K562 (cell line): ENCODE measurements around the gene EME1. TPM values are rescaled to one million over a fixed set of nuclear protein-coding genes. Genes with fewer than 3 reads are reported as not detected.

Experiments
- CBFA2T2 ChIP-seq: fragments of 450-650 bp; conservative IDR thresholded peaks from 2 replicates; pipeline ENCODE4 v1.6.1; 2017; ENCODE audit warnings: mild to moderate bottlenecking
- DDX20 ChIP-seq: fragments of 450-650 bp; IDR thresholded peaks from 2 replicates; pipeline ENCODE4 v1.6.1; 2016; ENCODE audit warnings: missing genetic modification characterization, low read depth, mild to moderate bottlenecking, missing compliant biosample characterization, moderate library complexity
- FUS ChIP-seq: fragments of 200-400 bp; formaldehyde crosslinking; optimal IDR thresholded peaks from 2 replicates; pipeline ENCODE3; 2017; ENCODE audit warnings: low read depth, low read length
- KAT7 ChIP-seq: sonication (generic); formaldehyde crosslinking; IDR thresholded peaks from 2 replicates; pipeline ENCODE4 v1.8.0; 2022; ENCODE audit warnings: missing genetic modification reagents, mild to moderate bottlenecking, borderline replicate concordance
- MTA1 ChIP-seq: fragments of 450-650 bp; IDR thresholded peaks from 2 replicates; pipeline ENCODE4 v1.6.1; 2017; ENCODE audit warnings: borderline replicate concordance
- NFIX ChIP-seq: fragments of 250-450 bp; sonication (Bioruptor Pico); IDR thresholded peaks from 2 replicates; pipeline ENCODE4 v1.4.0; 2020; ENCODE audit warnings: low read depth, mild to moderate bottlenecking, moderate library complexity
- SRSF3 ChIP-seq: fragments of 200-400 bp; formaldehyde crosslinking; IDR thresholded peaks from 2 replicates; pipeline ENCODE4 v1.6.1; 2016; ENCODE audit warnings: mild to moderate bottlenecking, low read length, moderate library complexity; ENCODE audit not compliant: insufficient read depth
- TOE1 ChIP-seq, 2 experiments: fragments of 450-650 bp in 1 of 2; sonication (generic) in 1 of 2; formaldehyde crosslinking in 1 of 2; IDR thresholded peaks; 2 replicates each; pipeline versions ENCODE4 v1.7.1 to v1.8.0; 2016 to 2022; ENCODE audit warnings: borderline replicate concordance in 2 of 2, mild to moderate bottlenecking in 2 of 2, antibody characterized with exemption in 1 of 2, inconsistent platforms in 1 of 2, low read depth in 1 of 2, missing genetic modification reagents in 1 of 2, moderate library complexity in 1 of 2
- ZNF584 ChIP-seq: fragments of 200-800 bp; sonication (Bioruptor generic); IDR thresholded peaks from 2 replicates; pipeline ENCODE4 v1.6.1; 2016; ENCODE audit warnings: low read depth, mild to moderate bottlenecking, missing genetic modification characterization, missing compliant biosample characterization
- polyA plus RNA-seq, 8 experiments: library from polyadenylated mRNA; depleted of rRNA in 4 of 8; stranded (reverse) in 5 of 8; unstranded in 3 of 8; fragments of >200 nt; fragmentation: Nextera tagmentation in 2 of 8; fragmentation: Illumina TruSeq in 1 of 8; extraction: Ambion mirVana in 2 of 8; extraction: Trizol in 1 of 8; gene quantifications; 2 replicates each; pipeline versions ENCODE4 v1.2.1 to v1.2.3, GENCODE V29; 2011 to 2014; ENCODE audit warnings: inconsistent platforms in 1 of 8, missing spikeins in 1 of 8
- total RNA-seq, 7 experiments: library from RNA; depleted of rRNA in 6 of 7; stranded (reverse); fragments of >200 nt in 6 of 7; fragmentation: Illumina TruSeq in 2 of 7; extraction: Trizol in 2 of 7; gene quantifications; 2 replicates each; pipeline versions ENCODE4 v1.2.1 to v1.2.3, GENCODE V29; 2011 to 2021; ENCODE audit warnings: low replicate concordance in 1 of 7
- TF ChIP-seq, protein P1 (sequence below): fragments of 200-800 bp; sonication (Bioruptor generic); IDR thresholded peaks from 2 replicates; pipeline ENCODE4 v1.6.1; 2017; ENCODE audit warnings: missing genetic modification characterization, missing compliant biosample characterization
- TF ChIP-seq, protein P2 (sequence below): fragments of 450-650 bp; IDR thresholded peaks from 2 replicates; pipeline ENCODE4 v1.6.1; 2016
- TF ChIP-seq, protein P3 (sequence below): fragments of 250-450 bp; sonication (Bioruptor Pico); IDR thresholded peaks from 2 replicates; pipeline ENCODE4 v1.4.0; 2020
- TF ChIP-seq, protein P4 (sequence below), 2 experiments: fragments of 450-650 bp; IDR thresholded peaks; 2 replicates each; pipeline ENCODE4 v1.6.1; 2018; ENCODE audit warnings: mild to moderate bottlenecking in 2 of 2, low read depth in 1 of 2; ENCODE audit not compliant: partially characterized antibody in 2 of 2

EME1 gene
- total and polyA plus RNA-seq, 9 of the 15 experiments (the other 6 are each of a cell fraction or from before 2014, with no cell fraction given): 14.6 to 44.1 (median 24.0) TPM

DNA sequence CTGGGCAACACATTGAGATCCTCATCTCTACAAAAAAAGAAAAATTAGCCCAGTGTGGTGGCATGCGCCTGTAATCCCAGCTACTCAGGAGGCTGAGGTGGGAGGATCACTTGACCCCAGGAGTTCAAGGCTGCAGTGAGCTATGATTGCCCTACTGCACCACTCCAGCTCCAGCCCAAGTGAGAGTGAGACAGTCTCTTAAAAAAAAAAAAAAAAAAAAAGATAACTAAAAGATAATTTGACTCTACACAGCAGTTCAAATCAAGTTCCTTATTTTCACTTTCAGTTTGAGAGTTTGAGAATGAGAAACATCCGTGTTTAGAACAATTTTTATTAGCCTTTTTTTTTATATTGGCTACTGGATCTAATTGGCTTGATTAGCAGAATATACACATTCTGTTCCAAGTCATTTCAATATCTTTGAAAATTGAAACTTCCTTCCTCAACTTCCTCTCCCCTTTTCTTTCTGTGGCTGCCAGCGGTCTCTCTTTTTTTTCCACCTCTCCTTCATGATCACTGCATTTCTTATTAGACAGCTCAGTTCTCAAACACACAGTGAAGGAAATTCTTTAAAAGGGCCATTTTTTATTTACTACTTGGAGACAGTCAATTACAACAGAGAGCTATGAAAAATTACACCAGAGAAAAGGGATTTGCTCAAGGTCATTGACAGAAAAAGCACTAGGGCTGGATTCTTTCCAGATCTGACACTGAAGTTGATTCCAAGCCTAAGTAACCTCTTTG is 48.5 kb downstream of the EME1 start (continued):
- no peak for TF ChIP-seq NFIX (CRISPR knock-in tag)
- TF ChIP-seq KAT7 (CRISPR knock-in tag): no peak
- TF ChIP-seq, protein P1, sequence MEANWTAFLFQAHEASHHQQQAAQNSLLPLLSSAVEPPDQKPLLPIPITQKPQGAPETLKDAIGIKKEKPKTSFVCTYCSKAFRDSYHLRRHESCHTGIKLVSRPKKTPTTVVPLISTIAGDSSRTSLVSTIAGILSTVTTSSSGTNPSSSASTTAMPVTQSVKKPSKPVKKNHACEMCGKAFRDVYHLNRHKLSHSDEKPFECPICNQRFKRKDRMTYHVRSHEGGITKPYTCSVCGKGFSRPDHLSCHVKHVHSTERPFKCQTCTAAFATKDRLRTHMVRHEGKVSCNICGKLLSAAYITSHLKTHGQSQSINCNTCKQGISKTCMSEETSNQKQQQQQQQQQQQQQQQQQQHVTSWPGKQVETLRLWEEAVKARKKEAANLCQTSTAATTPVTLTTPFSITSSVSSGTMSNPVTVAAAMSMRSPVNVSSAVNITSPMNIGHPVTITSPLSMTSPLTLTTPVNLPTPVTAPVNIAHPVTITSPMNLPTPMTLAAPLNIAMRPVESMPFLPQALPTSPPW (CRISPR knock-in tag): no peak
- no peak for TF ChIP-seq FUS
- TF ChIP-seq SRSF3: no peak
- TF ChIP-seq DDX20 (tag): no peak
- TF ChIP-seq CBFA2T2: no peak
- no peak for TF ChIP-seq TOE1 (IDR thresholded peaks at IDR 0.05; ENCODE audit: borderline replicate concordance)
- no peak for TF ChIP-seq TOE1 (CRISPR knock-in tag; IDR thresholded peaks at IDR 0.05; ENCODE audit: borderline replicate concordance, low read depth)
- TF ChIP-seq MTA1: no peak
- TF ChIP-seq, protein P2, sequence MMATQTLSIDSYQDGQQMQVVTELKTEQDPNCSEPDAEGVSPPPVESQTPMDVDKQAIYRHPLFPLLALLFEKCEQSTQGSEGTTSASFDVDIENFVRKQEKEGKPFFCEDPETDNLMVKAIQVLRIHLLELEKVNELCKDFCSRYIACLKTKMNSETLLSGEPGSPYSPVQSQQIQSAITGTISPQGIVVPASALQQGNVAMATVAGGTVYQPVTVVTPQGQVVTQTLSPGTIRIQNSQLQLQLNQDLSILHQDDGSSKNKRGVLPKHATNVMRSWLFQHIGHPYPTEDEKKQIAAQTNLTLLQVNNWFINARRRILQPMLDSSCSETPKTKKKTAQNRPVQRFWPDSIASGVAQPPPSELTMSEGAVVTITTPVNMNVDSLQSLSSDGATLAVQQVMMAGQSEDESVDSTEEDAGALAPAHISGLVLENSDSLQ: no peak
- TF ChIP-seq, protein P3, sequence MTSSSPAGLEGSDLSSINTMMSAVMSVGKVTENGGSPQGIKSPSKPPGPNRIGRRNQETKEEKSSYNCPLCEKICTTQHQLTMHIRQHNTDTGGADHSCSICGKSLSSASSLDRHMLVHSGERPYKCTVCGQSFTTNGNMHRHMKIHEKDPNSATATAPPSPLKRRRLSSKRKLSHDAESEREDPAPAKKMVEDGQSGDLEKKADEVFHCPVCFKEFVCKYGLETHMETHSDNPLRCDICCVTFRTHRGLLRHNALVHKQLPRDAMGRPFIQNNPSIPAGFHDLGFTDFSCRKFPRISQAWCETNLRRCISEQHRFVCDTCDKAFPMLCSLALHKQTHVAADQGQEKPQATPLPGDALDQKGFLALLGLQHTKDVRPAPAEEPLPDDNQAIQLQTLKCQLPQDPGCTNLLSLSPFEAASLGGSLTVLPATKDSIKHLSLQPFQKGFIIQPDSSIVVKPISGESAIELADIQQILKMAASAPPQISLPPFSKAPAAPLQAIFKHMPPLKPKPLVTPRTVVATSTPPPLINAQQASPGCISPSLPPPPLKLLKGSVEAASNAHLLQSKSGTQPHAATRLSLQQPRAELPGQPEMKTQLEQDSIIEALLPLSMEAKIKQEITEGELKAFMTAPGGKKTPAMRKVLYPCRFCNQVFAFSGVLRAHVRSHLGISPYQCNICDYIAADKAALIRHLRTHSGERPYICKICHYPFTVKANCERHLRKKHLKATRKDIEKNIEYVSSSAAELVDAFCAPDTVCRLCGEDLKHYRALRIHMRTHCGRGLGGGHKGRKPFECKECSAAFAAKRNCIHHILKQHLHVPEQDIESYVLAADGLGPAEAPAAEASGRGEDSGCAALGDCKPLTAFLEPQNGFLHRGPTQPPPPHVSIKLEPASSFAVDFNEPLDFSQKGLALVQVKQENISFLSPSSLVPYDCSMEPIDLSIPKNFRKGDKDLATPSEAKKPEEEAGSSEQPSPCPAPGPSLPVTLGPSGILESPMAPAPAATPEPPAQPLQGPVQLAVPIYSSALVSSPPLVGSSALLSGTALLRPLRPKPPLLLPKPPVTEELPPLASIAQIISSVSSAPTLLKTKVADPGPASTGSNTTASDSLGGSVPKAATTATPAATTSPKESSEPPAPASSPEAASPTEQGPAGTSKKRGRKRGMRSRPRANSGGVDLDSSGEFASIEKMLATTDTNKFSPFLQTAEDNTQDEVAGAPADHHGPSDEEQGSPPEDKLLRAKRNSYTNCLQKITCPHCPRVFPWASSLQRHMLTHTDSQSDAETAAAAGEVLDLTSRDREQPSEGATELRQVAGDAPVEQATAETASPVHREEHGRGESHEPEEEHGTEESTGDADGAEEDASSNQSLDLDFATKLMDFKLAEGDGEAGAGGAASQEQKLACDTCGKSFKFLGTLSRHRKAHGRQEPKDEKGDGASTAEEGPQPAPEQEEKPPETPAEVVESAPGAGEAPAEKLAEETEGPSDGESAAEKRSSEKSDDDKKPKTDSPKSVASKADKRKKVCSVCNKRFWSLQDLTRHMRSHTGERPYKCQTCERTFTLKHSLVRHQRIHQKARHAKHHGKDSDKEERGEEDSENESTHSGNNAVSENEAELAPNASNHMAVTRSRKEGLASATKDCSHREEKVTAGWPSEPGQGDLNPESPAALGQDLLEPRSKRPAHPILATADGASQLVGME (CRISPR knock-in tag): no peak
- no peak for TF ChIP-seq ZNF584 (CRISPR knock-in tag)
- TF ChIP-seq, protein P4, sequence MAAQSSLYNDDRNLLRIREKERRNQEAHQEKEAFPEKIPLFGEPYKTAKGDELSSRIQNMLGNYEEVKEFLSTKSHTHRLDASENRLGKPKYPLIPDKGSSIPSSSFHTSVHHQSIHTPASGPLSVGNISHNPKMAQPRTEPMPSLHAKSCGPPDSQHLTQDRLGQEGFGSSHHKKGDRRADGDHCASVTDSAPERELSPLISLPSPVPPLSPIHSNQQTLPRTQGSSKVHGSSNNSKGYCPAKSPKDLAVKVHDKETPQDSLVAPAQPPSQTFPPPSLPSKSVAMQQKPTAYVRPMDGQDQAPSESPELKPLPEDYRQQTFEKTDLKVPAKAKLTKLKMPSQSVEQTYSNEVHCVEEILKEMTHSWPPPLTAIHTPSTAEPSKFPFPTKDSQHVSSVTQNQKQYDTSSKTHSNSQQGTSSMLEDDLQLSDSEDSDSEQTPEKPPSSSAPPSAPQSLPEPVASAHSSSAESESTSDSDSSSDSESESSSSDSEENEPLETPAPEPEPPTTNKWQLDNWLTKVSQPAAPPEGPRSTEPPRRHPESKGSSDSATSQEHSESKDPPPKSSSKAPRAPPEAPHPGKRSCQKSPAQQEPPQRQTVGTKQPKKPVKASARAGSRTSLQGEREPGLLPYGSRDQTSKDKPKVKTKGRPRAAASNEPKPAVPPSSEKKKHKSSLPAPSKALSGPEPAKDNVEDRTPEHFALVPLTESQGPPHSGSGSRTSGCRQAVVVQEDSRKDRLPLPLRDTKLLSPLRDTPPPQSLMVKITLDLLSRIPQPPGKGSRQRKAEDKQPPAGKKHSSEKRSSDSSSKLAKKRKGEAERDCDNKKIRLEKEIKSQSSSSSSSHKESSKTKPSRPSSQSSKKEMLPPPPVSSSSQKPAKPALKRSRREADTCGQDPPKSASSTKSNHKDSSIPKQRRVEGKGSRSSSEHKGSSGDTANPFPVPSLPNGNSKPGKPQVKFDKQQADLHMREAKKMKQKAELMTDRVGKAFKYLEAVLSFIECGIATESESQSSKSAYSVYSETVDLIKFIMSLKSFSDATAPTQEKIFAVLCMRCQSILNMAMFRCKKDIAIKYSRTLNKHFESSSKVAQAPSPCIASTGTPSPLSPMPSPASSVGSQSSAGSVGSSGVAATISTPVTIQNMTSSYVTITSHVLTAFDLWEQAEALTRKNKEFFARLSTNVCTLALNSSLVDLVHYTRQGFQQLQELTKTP (IDR thresholded peaks at IDR 0.05; ENCODE audit: low read depth in 1 of 2, partially characterized antibody in 2 of 2): no peak
